SK-N-SH treated with all-trans-retinoic acid at 6 μM for 48 hours (cell line): ENCODE data around the gene PCSK5.

Experiments used
- ATAC-seq: fragments of 200-7000 bp; cut with Tn5 transposase; 3 replicates; pipeline ENCODE4 v1.9.1; 2020; ENCODE audit warnings: mild to moderate bottlenecking, moderate library complexity
- ARNTL ChIP-seq: fragments of 450-650 bp; formaldehyde crosslinking; IDR thresholded peaks from 2 replicates; pipeline ENCODE4 v1.5.0; 2020; ENCODE audit warnings: low read depth, mild to moderate bottlenecking, moderate library complexity, borderline replicate concordance
- BACH2 ChIP-seq: fragments of 250-450 bp; sonication (Bioruptor Pico); IDR thresholded peaks from 2 replicates; pipeline ENCODE4 v1.9.0; 2021; ENCODE audit warnings: mild to moderate bottlenecking, borderline replicate concordance
- CSDC2 ChIP-seq: fragments of 250-450 bp; sonication (Bioruptor Pico); IDR thresholded peaks from 2 replicates; pipeline ENCODE4 v1.5.0; 2020; ENCODE audit warnings: mild to moderate bottlenecking, moderate library complexity
- ESRRG ChIP-seq: fragments of 250-450 bp; sonication (Bioruptor Pico); IDR thresholded peaks from 2 replicates; pipeline ENCODE4 v1.6.1; 2021; ENCODE audit warnings: mild to moderate bottlenecking
- ISL1 ChIP-seq: fragments of 250-450 bp; sonication (Bioruptor Pico); IDR thresholded peaks from 2 replicates; pipeline ENCODE4 v2.1.2; 2022; ENCODE audit warnings: mild to moderate bottlenecking, moderate library complexity
- OSR1 ChIP-seq: fragments of 250-450 bp; sonication (Bioruptor Pico); IDR thresholded peaks from 2 replicates; pipeline ENCODE4 v1.8.0; 2022; ENCODE audit warnings: moderate library complexity, mild to moderate bottlenecking, inconsistent platforms
- PPARA ChIP-seq: fragments of 250-450 bp; sonication (Bioruptor Pico); IDR thresholded peaks from 2 replicates; pipeline ENCODE4 v1.5.0; 2020; ENCODE audit warnings: mild to moderate bottlenecking, borderline replicate concordance
- RARB ChIP-seq: fragments of 250-450 bp; sonication (Bioruptor Pico); IDR thresholded peaks from 2 replicates; pipeline ENCODE4 v1.8.0; 2021; ENCODE audit warnings: mild to moderate bottlenecking, moderate library complexity
- TCF4 ChIP-seq: fragments of 250-450 bp; sonication (Bioruptor Pico); IDR thresholded peaks from 2 replicates; pipeline ENCODE4 v1.8.0; 2021; ENCODE audit warnings: mild to moderate bottlenecking, moderate library complexity, borderline replicate concordance
- TOX ChIP-seq: fragments of 250-450 bp; sonication (Bioruptor Pico); IDR thresholded peaks from 2 replicates; pipeline ENCODE4 v1.8.0; 2021; ENCODE audit warnings: mild to moderate bottlenecking, moderate library complexity, borderline replicate concordance
- ZC3H10 ChIP-seq: fragments of 250-450 bp; sonication (Bioruptor Pico); IDR thresholded peaks from 2 replicates; pipeline ENCODE4 v1.5.1; 2021; ENCODE audit warnings: mild to moderate bottlenecking, moderate library complexity
- ZFP3 ChIP-seq: fragments of 250-450 bp; sonication (Bioruptor Pico); IDR thresholded peaks from 2 replicates; pipeline ENCODE4 v1.5.0; 2020; ENCODE audit warnings: mild to moderate bottlenecking, moderate library complexity
- ZNF565 ChIP-seq: fragments of 450-650 bp; formaldehyde crosslinking; conservative IDR thresholded peaks from 2 replicates; pipeline ENCODE4 v1.5.0; 2020; ENCODE audit warnings: low read depth, mild to moderate bottlenecking, moderate library complexity
- ZNF70 ChIP-seq: fragments of 450-650 bp; formaldehyde crosslinking; IDR thresholded peaks from 2 replicates; pipeline ENCODE4 v1.5.0; 2020; ENCODE audit warnings: mild to moderate bottlenecking, moderate library complexity
- ZNF8 ChIP-seq: fragments of 450-650 bp; formaldehyde crosslinking; IDR thresholded peaks from 2 replicates; pipeline ENCODE4 v1.5.0; 2020; ENCODE audit warnings: mild to moderate bottlenecking, moderate library complexity
- TF ChIP-seq, protein P1 (sequence below): fragments of 250-450 bp; sonication (Bioruptor Pico); IDR thresholded peaks from 2 replicates; pipeline ENCODE4 v1.5.1; 2021; ENCODE audit warnings: mild to moderate bottlenecking, moderate library complexity
- TF ChIP-seq, protein P2 (sequence below): fragments of 250-450 bp; sonication (Bioruptor Pico); IDR thresholded peaks from 2 replicates; pipeline ENCODE4 v1.8.0; 2020; ENCODE audit warnings: mild to moderate bottlenecking, moderate library complexity, borderline replicate concordance
- TF ChIP-seq, protein P3 (sequence below): fragments of 250-450 bp; sonication (Bioruptor Pico); IDR thresholded peaks from 2 replicates; pipeline ENCODE4 v1.5.0; 2020; ENCODE audit warnings: mild to moderate bottlenecking, moderate library complexity
- TF ChIP-seq, protein P4 (sequence below): fragments of 250-450 bp; sonication (Bioruptor Pico); IDR thresholded peaks from 2 replicates; pipeline ENCODE4 v1.8.0; 2021; ENCODE audit warnings: low read depth, mild to moderate bottlenecking, moderate library complexity, borderline replicate concordance
- TF ChIP-seq, protein P5 (sequence below): fragments of 250-450 bp; sonication (Bioruptor Pico); IDR thresholded peaks from 2 replicates; pipeline ENCODE4 v1.5.1; 2020; ENCODE audit warnings: low read depth, mild to moderate bottlenecking, moderate library complexity

PCSK5 gene

DNA sequence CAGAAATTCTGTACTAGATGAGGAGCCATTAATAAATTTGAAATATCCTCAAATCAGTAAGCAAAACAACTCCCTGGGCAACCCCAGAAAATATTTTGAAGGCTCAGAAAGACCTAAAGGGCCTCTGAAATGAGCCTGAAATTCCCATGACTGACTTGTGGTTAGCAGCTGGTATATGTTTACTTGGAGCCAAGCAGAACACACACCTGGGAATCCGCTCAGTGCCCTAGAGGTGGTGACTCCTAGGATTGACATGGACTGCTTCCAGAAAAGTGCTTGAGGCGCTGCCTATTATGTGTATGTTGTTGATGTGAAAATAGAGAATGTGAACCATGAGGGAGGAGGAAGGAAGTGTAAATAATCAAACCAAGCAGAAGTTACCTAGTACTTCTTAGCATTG, 489.0 kb downstream of the PCSK5 start:
- ATAC-seq: no peak
- TF ChIP-seq CSDC2 (no peak), RARB (CRISPR knock-in tag) (no peak), ISL1 (CRISPR knock-in tag) (no peak), ZC3H10 (CRISPR knock-in tag) (no peak), ESRRG (CRISPR knock-in tag) (no peak)
- TF ChIP-seq, protein P1, sequence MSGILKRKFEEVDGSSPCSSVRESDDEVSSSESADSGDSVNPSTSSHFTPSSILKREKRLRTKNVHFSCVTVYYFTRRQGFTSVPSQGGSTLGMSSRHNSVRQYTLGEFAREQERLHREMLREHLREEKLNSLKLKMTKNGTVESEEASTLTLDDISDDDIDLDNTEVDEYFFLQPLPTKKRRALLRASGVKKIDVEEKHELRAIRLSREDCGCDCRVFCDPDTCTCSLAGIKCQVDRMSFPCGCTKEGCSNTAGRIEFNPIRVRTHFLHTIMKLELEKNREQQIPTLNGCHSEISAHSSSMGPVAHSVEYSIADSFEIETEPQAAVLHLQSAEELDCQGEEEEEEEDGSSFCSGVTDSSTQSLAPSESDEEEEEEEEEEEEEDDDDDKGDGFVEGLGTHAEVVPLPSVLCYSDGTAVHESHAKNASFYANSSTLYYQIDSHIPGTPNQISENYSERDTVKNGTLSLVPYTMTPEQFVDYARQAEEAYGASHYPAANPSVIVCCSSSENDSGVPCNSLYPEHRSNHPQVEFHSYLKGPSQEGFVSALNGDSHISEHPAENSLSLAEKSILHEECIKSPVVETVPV: no peak

DNA sequence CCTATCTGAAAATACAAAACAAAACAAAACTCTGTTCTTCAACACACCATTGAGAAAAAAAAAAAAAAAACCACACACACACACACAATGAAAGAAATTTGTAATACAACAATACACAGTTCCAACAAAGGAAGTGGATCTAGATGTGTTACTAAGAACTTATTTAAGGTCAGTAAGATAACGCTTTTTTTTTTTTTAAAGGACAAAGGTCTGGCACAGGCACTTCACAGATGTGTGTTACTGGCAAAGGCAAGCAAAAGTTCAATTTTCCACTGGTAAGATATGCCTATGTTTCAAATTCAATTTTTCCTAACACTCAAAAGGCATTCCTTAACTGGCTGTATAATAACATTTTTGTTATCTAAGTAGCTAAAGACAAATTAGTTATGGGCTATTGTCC, 500.2 kb downstream of the PCSK5 start:
- TF ChIP-seq TCF4 (CRISPR knock-in tag): no peak
- TF ChIP-seq, all 23 proteins: peak for 0
- ATAC-seq: no peak

DNA sequence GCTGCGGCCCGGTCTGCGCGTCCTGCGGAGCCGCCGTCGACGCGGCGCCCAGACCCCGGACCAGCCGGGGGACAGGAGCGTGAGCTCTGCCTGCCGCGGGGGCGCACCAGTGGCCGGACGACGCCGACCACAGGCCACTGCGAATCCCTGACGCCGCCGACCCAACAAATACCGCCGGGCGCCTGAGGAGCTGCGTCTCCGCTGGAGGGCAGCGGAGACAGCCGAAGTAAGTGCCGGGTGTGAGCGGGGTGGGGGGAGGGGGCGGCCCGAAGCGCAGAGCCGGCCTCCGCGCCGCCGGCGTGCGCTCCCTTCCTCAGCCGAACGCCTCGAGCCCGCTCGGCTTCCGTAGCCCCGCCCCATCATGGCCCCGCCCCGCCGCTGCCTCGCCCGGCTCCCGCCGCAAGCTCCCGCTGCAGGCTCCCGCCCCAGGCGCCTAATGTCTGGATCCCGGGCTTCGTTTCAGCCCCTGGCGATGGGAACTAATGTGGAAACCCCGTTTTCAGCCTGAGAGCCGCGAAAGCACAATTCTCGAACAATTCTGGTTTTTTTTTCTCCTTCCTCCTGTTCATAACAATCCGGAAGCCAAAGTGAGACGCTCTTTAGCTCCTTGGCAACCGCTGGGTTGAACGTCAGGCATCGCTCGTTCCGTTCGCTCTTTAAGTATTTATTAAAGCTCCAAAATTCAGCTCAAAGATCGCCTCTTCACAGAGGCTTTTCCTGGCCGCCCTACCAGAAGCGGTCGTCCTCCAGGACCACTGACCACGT, 503.9 kb downstream of the PCSK5 start, which contains the start of gene RFK:
RFK (minus strand) TSS at position 232 of the 765 bp plus-strand sequence. CDS start 255 bp downstream, outside the sequence.
- TF ChIP-seq, protein P1: no peak
- TF ChIP-seq, protein P2, sequence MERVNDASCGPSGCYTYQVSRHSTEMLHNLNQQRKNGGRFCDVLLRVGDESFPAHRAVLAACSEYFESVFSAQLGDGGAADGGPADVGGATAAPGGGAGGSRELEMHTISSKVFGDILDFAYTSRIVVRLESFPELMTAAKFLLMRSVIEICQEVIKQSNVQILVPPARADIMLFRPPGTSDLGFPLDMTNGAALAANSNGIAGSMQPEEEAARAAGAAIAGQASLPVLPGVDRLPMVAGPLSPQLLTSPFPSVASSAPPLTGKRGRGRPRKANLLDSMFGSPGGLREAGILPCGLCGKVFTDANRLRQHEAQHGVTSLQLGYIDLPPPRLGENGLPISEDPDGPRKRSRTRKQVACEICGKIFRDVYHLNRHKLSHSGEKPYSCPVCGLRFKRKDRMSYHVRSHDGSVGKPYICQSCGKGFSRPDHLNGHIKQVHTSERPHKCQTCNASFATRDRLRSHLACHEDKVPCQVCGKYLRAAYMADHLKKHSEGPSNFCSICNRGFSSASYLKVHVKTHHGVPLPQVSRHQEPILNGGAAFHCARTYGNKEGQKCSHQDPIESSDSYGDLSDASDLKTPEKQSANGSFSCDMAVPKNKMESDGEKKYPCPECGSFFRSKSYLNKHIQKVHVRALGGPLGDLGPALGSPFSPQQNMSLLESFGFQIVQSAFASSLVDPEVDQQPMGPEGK: no peak
- TF ChIP-seq ARNTL (CRISPR knock-in tag) (no peak), BACH2 (CRISPR knock-in tag) (no peak), ZC3H10 (CRISPR knock-in tag) (no peak), ESRRG (CRISPR knock-in tag) (no peak), OSR1 (CRISPR knock-in tag) (no peak), TOX (no peak), ZNF8 (CRISPR knock-in tag) (no peak), PPARA (CRISPR knock-in tag) (no peak), ZNF565 (CRISPR knock-in tag) (no peak), TCF4 (CRISPR knock-in tag) (no peak), RARB (CRISPR knock-in tag) (no peak), ISL1 (CRISPR knock-in tag) (no peak), ZFP3 (CRISPR knock-in tag) (no peak), ZNF70 (no peak)
- TF ChIP-seq, protein P3, sequence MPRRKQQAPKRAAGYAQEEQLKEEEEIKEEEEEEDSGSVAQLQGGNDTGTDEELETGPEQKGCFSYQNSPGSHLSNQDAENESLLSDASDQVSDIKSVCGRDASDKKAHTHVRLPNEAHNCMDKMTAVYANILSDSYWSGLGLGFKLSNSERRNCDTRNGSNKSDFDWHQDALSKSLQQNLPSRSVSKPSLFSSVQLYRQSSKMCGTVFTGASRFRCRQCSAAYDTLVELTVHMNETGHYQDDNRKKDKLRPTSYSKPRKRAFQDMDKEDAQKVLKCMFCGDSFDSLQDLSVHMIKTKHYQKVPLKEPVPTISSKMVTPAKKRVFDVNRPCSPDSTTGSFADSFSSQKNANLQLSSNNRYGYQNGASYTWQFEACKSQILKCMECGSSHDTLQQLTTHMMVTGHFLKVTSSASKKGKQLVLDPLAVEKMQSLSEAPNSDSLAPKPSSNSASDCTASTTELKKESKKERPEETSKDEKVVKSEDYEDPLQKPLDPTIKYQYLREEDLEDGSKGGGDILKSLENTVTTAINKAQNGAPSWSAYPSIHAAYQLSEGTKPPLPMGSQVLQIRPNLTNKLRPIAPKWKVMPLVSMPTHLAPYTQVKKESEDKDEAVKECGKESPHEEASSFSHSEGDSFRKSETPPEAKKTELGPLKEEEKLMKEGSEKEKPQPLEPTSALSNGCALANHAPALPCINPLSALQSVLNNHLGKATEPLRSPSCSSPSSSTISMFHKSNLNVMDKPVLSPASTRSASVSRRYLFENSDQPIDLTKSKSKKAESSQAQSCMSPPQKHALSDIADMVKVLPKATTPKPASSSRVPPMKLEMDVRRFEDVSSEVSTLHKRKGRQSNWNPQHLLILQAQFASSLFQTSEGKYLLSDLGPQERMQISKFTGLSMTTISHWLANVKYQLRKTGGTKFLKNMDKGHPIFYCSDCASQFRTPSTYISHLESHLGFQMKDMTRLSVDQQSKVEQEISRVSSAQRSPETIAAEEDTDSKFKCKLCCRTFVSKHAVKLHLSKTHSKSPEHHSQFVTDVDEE: no peak
- TF ChIP-seq, protein P4, sequence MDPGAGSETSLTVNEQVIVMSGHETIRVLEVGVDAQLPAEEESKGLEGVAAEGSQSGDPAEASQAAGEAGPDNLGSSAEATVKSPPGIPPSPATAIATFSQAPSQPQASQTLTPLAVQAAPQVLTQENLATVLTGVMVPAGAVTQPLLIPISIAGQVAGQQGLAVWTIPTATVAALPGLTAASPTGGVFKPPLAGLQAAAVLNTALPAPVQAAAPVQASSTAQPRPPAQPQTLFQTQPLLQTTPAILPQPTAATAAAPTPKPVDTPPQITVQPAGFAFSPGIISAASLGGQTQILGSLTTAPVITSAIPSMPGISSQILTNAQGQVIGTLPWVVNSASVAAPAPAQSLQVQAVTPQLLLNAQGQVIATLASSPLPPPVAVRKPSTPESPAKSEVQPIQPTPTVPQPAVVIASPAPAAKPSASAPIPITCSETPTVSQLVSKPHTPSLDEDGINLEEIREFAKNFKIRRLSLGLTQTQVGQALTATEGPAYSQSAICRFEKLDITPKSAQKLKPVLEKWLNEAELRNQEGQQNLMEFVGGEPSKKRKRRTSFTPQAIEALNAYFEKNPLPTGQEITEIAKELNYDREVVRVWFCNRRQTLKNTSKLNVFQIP: no peak
- TF ChIP-seq, protein P5, sequence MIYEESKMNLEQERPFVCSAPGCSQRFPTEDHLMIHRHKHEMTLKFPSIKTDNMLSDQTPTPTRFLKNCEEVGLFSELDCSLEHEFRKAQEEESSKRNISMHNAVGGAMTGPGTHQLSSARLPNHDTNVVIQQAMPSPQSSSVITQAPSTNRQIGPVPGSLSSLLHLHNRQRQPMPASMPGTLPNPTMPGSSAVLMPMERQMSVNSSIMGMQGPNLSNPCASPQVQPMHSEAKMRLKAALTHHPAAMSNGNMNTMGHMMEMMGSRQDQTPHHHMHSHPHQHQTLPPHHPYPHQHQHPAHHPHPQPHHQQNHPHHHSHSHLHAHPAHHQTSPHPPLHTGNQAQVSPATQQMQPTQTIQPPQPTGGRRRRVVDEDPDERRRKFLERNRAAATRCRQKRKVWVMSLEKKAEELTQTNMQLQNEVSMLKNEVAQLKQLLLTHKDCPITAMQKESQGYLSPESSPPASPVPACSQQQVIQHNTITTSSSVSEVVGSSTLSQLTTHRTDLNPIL (CRISPR knock-in tag): no peak
- ATAC-seq: peak; percentile 95
